AG04450 (cell line): Measurements from ENCODE around the gene QDPR. TPM values are rescaled to one million over a fixed set of nuclear protein-coding genes. Genes with fewer than 3 reads are reported as not detected.

Experiments used
- CTCF ChIA-PET: fragments of 300-600, 350-600 bp; formaldehyde crosslinking; extraction: SDS; loops from one replicate; lab custom pipeline; 2022; ENCODE audit warnings: antibody characterized with exemption, inconsistent platforms; lab: Charles Lee
- POLR2A ChIA-PET: fragments of 350-600 bp; formaldehyde crosslinking; extraction: SDS; loops from one replicate; lab custom pipeline; 2021; ENCODE audit warnings: antibody characterized with exemption, inconsistent platforms; lab: Yijun Ruan, JAX
- DNase-seq: peaks from one replicate; pipeline ENCODE4 v3.0.0-alpha.2; 2011; ENCODE audit warnings: low read depth, low spot score
- H3K27ac ChIP-seq: one replicate; pipeline ENCODE4 v1.5.1; 2012; ENCODE audit warnings: low read depth, low read length, control low read depth
- H3K27me3 ChIP-seq: one replicate; pipeline ENCODE4 v1.6.0; 2012; ENCODE audit warnings: low read length; ENCODE audit not compliant: control insufficient read depth, insufficient read depth
- H3K4me3 ChIP-seq: 2 replicates; pipeline ENCODE4 v1.5.1; 2011; ENCODE audit warnings: mild to moderate bottlenecking, low read depth, low read length, control low read depth
- H3K9me3 ChIP-seq: 2 replicates; pipeline ENCODE4 v1.5.1; 2012; ENCODE audit warnings: low read length; ENCODE audit not compliant: control insufficient read depth, insufficient read depth
- CTCF ChIP-seq: IDR thresholded peaks from 2 replicates; pipeline ENCODE4 v1.5.1; 2011; ENCODE audit warnings: low read depth, low read length, control low read depth, inconsistent platforms
- polyA minus RNA-seq: library from RNA; depleted of rRNA, polyadenylated mRNA; stranded (reverse); fragments of >200 nt; gene quantifications from 2 replicates; pipeline ENCODE4 v1.2.3, GENCODE V29; 2011; rRNA and poly(A)+ RNA removed
- polyA plus RNA-seq: library from polyadenylated mRNA; depleted of rRNA; stranded (reverse); fragments of >200 nt; gene quantifications from 2 replicates; pipeline ENCODE4 v1.2.3, GENCODE V29; 2011; rRNA removed

QDPR gene
- polyA plus RNA-seq (31.4 and 36.4 TPM in 2 replicates), polyA minus RNA-seq (26.2 and 29.7 TPM in 2 replicates)

GRCh38 chr4:17511950-17512795 lies at the start of gene QDPR:
Gene QDPR, minus strand, starts transcription at chr4:17512090. Its CDS starts 36 bp downstream, at chr4:17512054.
- Histone ChIP-seq H3K4me3 (peak within 1 kb of the TSS; percentile 74), H3K27me3 (peaks cover 16% of the 10 kb centered on the region), H3K9me3 (no peaks in the 10 kb centered on the region; the same call in 1 of the 2 replicates), H3K27ac (peak within 1 kb of the TSS; percentile 34)
- no peak for DNase-seq
- POLR2A ChIA-PET: no interaction called here
- TF ChIP-seq CTCF: 0 out of 2 replicates have a peak, but pooled peaks have one; percentile 9
- CTCF ChIA-PET: interaction anchor here (0.6 to 2.1 kb wide), 5 partner anchors 9 to 1110 kb away, joined by 3 to 13 read pairs (median 3); no protein-coding TSS in a partner anchor

GRCh38 chr4:17561195-17561909 lies 49.5 kb upstream of the QDPR start:
- TF ChIP-seq CTCF: no peak
- no peak overlapping the region for H3K4me3 ChIP-seq
- no peak for DNase-seq
- no peaks in the 10 kb centered on the region for H3K9me3 ChIP-seq
- no peaks in the 10 kb centered on the region for H3K27me3 ChIP-seq
- ChIA-PET CTCF (no interaction called here), POLR2A (no interaction called here)
- no peak overlapping the region for H3K27ac ChIP-seq

- no peak for TF ChIP-seq CTCF
- no peak overlapping the region for H3K27ac ChIP-seq
- no peaks in the 10 kb centered on the region for H3K27me3 ChIP-seq
- CTCF ChIA-PET: interaction anchor here (3.7 kb wide), 1 partner anchor 11 kb away, joined by 20 read pairs; no protein-coding TSS in a partner anchor
- no peak for DNase-seq
- POLR2A ChIA-PET: no interaction called here
- H3K4me3 ChIP-seq: no peak overlapping the region
- H3K9me3 ChIP-seq: no peaks in the 10 kb centered on the region
Observed at GRCh38 chr4:17560065-17560673, 48.3 kb upstream of the QDPR start.

GRCh38 chr4:17559709-17560048 lies 47.8 kb upstream of the QDPR start:
- Histone ChIP-seq H3K27me3 (peaks cover 3% of the 10 kb centered on the region), H3K4me3 (no peak overlapping the region), H3K27ac (no peak overlapping the region), H3K9me3 (no peaks in the 10 kb centered on the region)
- POLR2A ChIA-PET: no interaction called here
- CTCF ChIA-PET: interaction anchor here (3.7 kb wide), 1 partner anchor 11 kb away, joined by 20 read pairs; no protein-coding TSS in a partner anchor
- TF ChIP-seq CTCF: no peak
- DNase-seq: no peak
